ENCODE data around the gene NDC80. TPM values are rescaled to one million over a fixed set of nuclear protein-coding genes. Genes with fewer than 3 reads are reported as not detected.

Gene NDC80
- polyA plus RNA-seq, 1 donor from 2014 or later = 1.9 TPM

GRCh38 chr18:2572171-2572569 lies 813 bp downstream of the NDC80 start:
- no peaks in the 10 kb centered on the region for H3K9me2 ChIP-seq (ENCODE audit: insufficient read depth, low read length)
- H3K79me2 ChIP-seq (replicated peaks; ENCODE audit: insufficient read depth, low read length) = peaks cover 38% of the 10 kb centered on the region
- no peak overlapping the region for H3K9ac ChIP-seq (ENCODE audit: low read length)
- H2AFZ ChIP-seq (ENCODE audit: low read depth, low read length) = no peak overlapping the region
- H3K4me3 ChIP-seq (ENCODE audit: low read length) = peak overlapping the region; percentile 77
- H3K36me3 ChIP-seq (ENCODE audit: insufficient read depth, low read length) = no peaks in the 10 kb centered on the region
- no peak overlapping the region for H3K27ac ChIP-seq (ENCODE audit: low read length)
- H3F3A ChIP-seq (ENCODE audit: insufficient read depth, low read length, poor library complexity, severe bottlenecking) = no peaks in the 10 kb centered on the region
- H3K4me2 ChIP-seq (ENCODE audit: low read length) = peak overlapping the region; percentile 83
- no peaks in the 10 kb centered on the region for H3K9me3 ChIP-seq (ENCODE audit: low read length)
- TF ChIP-seq SMC3 (conservative IDR thresholded peaks at IDR 0.05; ENCODE audit: poor library complexity) = no peak
- TF ChIP-seq EP300 (conservative IDR thresholded peaks at IDR 0.05; ENCODE audit: poor library complexity, severe bottlenecking) = no peak
- TF ChIP-seq RAD21 (conservative IDR thresholded peaks at IDR 0.05) = no peak
- no peak for TF ChIP-seq POLR2AphosphoS5 (IDR thresholded peaks at IDR 0.05)
- no peak for TF ChIP-seq EZH2 (IDR thresholded peaks at IDR 0.05; ENCODE audit: borderline replicate concordance, insufficient read depth, low read length, poor library complexity, severe bottlenecking)
- no peak for TF ChIP-seq CTCF (IDR thresholded peaks at IDR 0.05; ENCODE audit: poor library complexity, severe bottlenecking)
- H3K27me3 ChIP-seq (ENCODE audit: insufficient read depth, low read depth, low read length) = no peaks in the 10 kb centered on the region
- H4K20me1 ChIP-seq (ENCODE audit: insufficient read depth) = no peaks in the 10 kb centered on the region

DNA sequence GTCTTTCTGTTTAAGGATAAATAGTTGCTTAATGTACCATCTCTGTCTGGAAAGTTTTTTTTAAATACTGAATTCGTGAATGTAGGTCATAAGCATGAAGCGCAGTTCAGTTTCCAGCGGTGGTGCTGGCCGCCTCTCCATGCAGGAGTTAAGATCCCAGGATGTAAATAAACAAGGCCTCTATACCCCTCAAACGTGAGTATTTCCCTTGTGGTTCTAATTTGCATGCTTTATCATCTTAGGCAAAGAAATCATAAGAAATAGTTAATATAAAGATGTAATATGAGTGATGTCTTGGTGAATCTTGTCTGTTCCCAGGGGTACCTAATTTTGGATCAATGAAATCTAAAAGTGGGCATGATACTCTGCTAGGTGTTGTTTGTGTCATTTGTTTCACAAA lies 1.5 kb downstream of the NDC80 start:
- no peaks in the 10 kb centered on the region for H3K9me3 ChIP-seq (ENCODE audit: low read length)
- H3K27ac ChIP-seq (ENCODE audit: low read length) = no peak overlapping the region
- peaks cover 38% of the 10 kb centered on the region for H3K79me2 ChIP-seq (replicated peaks; ENCODE audit: insufficient read depth, low read length)
- no peak overlapping the region for H3K4me3 ChIP-seq (ENCODE audit: low read length)
- no peaks in the 10 kb centered on the region for H3K36me3 ChIP-seq (ENCODE audit: insufficient read depth, low read length)
- H2AFZ ChIP-seq (ENCODE audit: low read depth, low read length) = no peak overlapping the region
- H3K4me2 ChIP-seq (ENCODE audit: low read length) = no peak overlapping the region
- no peaks in the 10 kb centered on the region for H4K20me1 ChIP-seq (ENCODE audit: insufficient read depth)
- TF ChIP-seq EP300 (conservative IDR thresholded peaks at IDR 0.05; ENCODE audit: poor library complexity, severe bottlenecking) = no peak
- no peak for TF ChIP-seq SMC3 (conservative IDR thresholded peaks at IDR 0.05; ENCODE audit: poor library complexity)
- TF ChIP-seq, protein P1, sequence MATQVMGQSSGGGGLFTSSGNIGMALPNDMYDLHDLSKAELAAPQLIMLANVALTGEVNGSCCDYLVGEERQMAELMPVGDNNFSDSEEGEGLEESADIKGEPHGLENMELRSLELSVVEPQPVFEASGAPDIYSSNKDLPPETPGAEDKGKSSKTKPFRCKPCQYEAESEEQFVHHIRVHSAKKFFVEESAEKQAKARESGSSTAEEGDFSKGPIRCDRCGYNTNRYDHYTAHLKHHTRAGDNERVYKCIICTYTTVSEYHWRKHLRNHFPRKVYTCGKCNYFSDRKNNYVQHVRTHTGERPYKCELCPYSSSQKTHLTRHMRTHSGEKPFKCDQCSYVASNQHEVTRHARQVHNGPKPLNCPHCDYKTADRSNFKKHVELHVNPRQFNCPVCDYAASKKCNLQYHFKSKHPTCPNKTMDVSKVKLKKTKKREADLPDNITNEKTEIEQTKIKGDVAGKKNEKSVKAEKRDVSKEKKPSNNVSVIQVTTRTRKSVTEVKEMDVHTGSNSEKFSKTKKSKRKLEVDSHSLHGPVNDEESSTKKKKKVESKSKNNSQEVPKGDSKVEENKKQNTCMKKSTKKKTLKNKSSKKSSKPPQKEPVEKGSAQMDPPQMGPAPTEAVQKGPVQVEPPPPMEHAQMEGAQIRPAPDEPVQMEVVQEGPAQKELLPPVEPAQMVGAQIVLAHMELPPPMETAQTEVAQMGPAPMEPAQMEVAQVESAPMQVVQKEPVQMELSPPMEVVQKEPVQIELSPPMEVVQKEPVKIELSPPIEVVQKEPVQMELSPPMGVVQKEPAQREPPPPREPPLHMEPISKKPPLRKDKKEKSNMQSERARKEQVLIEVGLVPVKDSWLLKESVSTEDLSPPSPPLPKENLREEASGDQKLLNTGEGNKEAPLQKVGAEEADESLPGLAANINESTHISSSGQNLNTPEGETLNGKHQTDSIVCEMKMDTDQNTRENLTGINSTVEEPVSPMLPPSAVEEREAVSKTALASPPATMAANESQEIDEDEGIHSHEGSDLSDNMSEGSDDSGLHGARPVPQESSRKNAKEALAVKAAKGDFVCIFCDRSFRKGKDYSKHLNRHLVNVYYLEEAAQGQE (IDR thresholded peaks at IDR 0.05; ENCODE audit: borderline replicate concordance) = no peak
- TF ChIP-seq POLR2AphosphoS5 (IDR thresholded peaks at IDR 0.05) = no peak
- no peak for TF ChIP-seq MXI1 (conservative IDR thresholded peaks at IDR 0.05; ENCODE audit: poor library complexity, severe bottlenecking)
- no peak for TF ChIP-seq TAF1 (IDR thresholded peaks at IDR 0.05; ENCODE audit: low read depth)
- no peaks in the 10 kb centered on the region for H3K9me2 ChIP-seq (ENCODE audit: insufficient read depth, low read length)
- H3F3A ChIP-seq (ENCODE audit: insufficient read depth, low read length, poor library complexity, severe bottlenecking) = no peaks in the 10 kb centered on the region
- no peaks in the 10 kb centered on the region for H3K27me3 ChIP-seq (ENCODE audit: insufficient read depth, low read depth, low read length)
- H3K9ac ChIP-seq (ENCODE audit: low read length) = no peak overlapping the region

- Histone ChIP-seq H3K4me2 (ENCODE audit: low read length) (no peak overlapping the region), H3K9ac (ENCODE audit: low read length) (no peak overlapping the region), H3K27me3 (ENCODE audit: insufficient read depth, low read depth, low read length) (no peaks in the 10 kb centered on the region)
These were observed 2.1 kb downstream of the NDC80 start for GRCh38 chr18:2573408-2573807.

More at GRCh38 chr18:2573408-2573807, 2.1 kb downstream of the NDC80 start:
- H3K9me3 ChIP-seq (ENCODE audit: low read length) = no peaks in the 10 kb centered on the region
- H4K20me1 ChIP-seq (ENCODE audit: insufficient read depth) = no peaks in the 10 kb centered on the region
- no peaks in the 10 kb centered on the region for H3K9me2 ChIP-seq (ENCODE audit: insufficient read depth, low read length)
- no peaks in the 10 kb centered on the region for H3K36me3 ChIP-seq (ENCODE audit: insufficient read depth, low read length)
- no peak overlapping the region for H2AFZ ChIP-seq (ENCODE audit: low read depth, low read length)
- H3F3A ChIP-seq (ENCODE audit: insufficient read depth, low read length, poor library complexity, severe bottlenecking) = no peaks in the 10 kb centered on the region
- no peak overlapping the region for H3K27ac ChIP-seq (ENCODE audit: low read length)
- no peak overlapping the region for H3K4me3 ChIP-seq (ENCODE audit: low read length)
- TF ChIP-seq POLR2AphosphoS5 (IDR thresholded peaks at IDR 0.05) (no peak), CTCF (IDR thresholded peaks at IDR 0.05; ENCODE audit: poor library complexity, severe bottlenecking) (no peak)
- TF ChIP-seq, protein P1 (IDR thresholded peaks at IDR 0.05; ENCODE audit: borderline replicate concordance) = no peak
- peaks cover 38% of the 10 kb centered on the region for H3K79me2 ChIP-seq (replicated peaks; ENCODE audit: insufficient read depth, low read length)
